Smooth muscle cell of the brain vasculature (primary cell): ENCODE data around the gene SHE.
"Not testable (repeated sequence)": the region's sequence is repeated elsewhere in the genome, so short reads cannot be mapped to it uniquely, and the experiment has no call there.

ENCODE experiments used
- DNase-seq: peaks from one replicate; pipeline ENCODE4 v3.0.0-alpha.2; 2012; ENCODE audit warnings: low read depth, low spot score

Gene SHE

DNA sequence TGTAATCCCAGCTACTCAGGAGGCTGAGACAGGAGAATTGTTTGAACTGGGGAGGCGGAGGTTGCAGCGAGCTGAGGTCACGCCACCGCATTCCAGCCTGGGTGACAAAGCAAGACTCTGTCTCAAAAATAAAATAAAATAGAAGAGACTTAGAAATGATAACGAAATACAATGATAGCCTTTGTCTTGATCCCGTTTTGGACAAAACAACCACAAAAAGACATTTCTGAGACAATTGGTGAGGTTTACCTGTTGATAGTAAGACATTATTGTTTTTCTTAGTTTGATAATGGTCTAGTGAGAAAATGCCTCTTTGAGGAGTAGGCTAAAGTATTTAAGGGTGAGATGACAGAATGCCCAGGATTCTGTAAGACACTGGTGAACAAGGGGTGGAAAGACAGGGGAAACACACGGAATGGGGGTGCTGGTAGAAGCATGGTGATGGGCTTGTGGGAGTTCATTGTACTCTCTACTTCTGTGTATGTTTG is 11.9 kb upstream of the SHE start:
- no peak for DNase-seq

DNA sequence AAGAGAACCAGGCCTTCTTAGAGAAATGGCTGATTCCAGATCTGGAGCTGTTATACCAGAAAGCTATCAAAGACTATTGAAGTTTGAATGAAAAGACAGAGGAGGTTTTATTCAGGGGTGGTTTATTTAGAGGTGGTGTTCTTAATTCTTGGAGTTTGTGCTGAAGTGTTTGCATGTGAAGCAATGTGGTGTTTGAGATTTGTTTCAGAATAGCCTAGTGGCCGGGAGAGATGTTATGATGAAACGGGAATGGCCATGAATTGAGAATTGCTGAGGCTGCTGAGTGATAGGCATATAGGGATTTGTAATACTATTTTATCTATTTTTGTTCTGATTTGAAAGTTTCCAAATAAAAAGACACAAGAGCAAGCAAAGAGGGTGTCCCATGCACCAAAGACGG is 10.5 kb upstream of the SHE start:
- no peak for DNase-seq

DNA sequence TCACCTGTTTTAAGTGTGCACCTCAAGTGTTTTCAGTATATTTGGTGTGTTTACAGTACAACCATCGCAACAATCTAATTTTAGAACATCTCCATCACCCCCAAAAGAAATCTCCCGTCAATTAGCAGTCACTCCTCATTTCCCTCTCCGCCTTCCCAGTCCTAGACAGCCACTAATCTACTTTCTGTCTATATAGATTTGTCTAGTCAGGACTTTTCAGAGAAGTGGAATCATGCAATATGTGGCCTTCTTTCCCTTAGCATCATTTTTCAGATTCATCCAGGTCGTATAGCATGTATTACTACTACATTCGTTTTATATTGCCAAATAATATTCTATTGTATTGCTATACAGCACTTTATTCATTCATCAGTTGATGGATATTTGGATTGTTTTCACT is 1.7 kb upstream of the SHE start:
- no peak for DNase-seq

DNA sequence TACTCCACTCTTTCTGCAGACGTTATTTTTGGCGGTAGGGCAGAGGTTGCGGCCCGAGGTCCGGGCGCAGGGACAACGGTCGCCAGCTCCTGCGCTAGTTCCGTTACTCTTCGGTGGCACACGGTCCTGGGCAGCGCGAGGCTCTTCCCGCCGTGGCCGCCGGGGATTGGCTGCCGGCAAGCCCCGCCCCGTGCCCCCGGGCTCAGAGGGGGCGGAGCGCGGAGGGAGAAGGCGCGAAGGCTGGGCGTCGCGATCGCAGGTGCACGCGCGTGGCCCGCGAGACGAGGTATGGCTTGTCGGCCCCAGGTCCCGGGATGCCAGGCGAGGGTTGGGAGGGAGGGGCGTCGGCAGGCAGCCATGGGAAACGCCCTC is 518 bp upstream of the SHE start:
- no peak for DNase-seq

DNA sequence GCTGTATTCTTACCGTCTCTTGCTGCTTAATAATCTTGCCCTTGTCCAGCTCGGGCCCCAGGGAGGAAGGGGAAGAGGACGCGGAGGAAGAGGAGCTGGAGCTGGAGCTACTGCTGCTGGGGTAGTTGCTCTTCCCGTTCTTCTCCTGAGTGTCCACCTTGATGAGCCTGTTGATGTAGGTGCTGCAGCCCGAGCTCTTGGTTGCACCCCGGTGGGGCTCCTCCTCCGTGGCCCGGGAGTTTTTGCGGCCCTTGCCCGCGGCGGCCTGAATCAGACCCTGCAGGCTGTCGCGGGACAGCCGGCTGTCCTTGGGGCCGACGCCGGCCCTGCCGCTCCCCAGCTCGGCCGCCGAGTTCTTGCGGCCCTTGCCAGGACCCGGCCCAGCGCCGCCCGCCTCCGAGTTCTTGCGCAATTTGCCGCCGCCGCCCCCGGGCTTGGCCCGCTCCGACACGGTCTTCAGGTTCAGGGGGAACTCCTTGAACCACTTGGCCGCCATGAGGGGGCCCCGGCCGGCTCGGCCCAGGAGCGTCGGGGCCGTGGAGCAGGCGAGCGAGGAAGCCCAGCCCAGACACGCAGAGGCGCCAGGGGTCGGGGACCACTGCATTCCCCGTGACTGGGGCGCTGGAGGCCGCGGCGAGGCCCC is 668 bp downstream of the SHE start:
- no peak for DNase-seq

DNA sequence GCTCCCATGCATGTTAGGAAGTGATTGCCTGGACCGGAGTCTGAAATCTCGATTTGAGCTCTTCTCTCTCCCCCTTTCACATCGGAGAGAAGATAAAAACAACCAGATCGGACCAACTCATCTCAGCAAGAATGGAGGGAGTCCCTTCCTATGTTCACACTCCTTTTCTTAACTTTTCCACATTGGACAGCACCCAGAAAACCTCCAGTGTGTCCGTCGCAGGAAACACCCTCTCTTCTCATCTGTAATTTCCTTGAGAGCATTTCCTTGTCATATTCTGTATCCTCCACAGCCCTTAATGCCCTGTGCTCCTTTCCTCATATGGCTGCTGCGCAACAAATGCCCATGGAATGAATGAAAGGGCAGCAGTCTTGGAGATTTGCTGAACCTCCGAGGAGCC is 1.7 kb downstream of the SHE start:
- no peak for DNase-seq

DNA sequence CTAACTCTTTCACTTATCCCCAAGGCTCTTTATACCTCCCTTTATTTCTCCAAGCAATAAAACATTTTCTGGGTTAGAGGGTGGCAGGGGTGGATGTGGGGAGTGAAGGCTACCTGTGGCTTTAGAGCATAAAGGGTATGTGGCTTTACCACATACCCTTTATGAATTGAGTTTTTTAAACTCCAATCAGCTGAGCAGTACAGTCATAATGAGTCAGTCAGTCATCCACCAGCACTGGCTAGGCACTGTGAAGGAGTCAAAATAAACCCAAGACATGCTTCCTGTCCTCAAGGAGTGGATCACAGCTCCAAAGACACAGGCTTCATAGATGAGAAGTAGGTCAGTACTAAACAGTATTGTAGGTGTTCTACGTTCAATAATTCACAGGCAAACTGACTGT is 2.8 kb downstream of the SHE start:
- DNase-seq, result no peak

DNA sequence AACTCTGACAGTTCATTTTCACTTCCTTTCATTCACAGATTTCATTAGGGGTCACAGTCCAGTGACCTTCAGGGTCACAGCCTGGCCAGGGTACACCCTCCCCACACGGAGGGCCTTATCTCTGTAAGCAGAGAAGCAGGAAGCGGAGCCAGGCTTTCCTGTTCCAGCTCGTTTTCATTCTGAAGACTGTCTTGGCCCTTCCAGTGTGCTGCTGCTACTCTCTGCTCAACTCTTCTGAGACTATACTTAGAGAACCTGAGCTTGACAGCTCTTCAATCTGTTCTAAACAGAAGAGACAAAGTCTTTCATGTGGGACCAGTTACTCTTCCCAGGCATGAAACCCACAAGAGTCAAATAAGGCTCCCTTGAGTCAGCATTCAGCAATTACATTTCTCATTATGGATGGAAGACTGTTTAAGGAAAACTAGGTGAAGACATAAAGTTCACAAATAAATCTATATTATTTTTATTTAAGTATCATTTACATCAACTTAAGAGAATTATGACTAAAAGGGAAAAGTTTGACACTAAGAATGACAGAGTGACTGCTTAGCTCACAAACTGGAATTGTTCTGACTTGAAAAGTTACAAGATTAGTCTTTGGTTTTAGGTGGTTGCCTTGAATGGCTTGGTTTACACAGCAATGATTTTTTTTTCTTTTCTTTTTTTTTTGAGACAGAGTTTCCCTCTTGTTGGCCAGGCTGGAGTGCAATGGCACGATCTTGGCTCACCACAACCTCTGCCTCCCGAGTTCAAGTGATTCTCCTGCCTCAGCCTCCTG is 5.0 kb downstream of the SHE start:
- DNase-seq, result no peak

DNA sequence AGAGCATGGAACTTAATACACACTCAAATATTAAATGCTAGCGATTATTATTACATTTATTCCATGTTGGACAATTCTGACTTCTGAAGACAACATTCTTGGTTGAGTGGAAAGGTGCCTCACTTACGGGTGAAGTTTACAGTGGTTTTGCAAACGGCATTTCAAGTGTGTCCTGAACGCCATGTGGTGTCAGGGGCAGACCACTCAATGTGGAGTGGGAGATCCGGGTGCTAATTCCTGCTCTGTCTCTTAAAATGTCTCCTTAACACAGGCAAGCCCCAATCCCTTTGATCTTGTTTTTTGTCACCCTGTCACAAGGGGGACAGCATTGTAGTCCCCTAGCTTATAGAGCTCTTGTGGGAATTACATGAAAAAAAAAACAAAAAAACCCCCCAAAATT is 5.8 kb downstream of the SHE start:
- no peak for DNase-seq

DNA sequence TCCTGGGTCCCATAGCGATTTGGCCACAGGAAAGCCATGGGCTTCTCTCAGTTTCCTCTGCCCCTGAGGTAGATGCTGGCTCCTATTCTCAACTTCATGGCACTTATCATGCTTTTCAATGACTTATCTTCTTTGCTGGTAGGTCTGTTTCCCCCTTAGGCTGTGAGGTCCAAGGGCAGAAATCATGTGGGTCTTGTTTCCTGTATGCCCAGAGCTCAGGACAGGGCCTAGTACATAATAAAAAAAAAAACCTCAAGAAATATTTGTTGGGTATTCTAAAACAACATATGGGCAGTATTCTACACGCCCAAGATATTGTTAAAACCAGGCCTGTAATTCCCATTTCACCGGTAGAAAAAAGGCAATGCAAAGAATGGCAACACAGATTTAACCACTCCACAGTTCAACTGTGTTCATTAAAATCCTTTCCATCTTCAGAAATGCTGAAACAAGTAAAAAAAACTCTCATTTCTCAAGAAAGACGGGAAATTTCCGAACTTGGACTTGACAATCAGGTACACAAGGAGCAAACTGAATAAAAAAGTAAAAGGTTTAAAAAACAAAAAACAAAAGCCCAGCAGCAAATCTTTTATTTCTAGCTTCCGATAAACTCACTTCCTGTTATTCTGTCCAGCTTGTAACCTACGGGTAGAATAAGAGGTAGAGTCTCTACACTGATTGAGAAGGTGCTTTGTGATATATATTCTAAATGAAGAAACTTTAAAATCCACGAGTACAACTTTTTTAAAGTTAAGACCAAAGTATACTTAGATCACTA is 6.5 kb downstream of the SHE start:
- DNase-seq, result no peak

DNA sequence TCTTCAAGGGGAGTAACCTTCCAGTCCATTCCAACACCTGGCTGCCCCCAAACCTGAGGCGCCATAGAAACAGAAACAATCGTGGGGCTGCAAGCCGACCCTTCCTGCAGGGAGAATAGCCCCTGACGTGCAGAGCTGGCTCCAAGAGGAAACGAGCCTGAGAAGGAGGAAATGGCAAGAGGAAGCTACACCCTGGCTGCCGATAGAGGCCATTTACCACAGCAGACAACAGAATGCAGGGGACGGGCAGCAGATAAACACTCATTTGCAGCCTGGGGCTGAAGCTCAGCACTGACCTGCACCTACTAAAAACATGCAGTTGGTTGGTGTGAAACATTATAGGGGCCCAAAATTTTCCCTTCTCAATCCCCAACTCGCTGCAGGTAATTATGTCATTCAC is 8.9 kb downstream of the SHE start:
- no peak for DNase-seq

DNA sequence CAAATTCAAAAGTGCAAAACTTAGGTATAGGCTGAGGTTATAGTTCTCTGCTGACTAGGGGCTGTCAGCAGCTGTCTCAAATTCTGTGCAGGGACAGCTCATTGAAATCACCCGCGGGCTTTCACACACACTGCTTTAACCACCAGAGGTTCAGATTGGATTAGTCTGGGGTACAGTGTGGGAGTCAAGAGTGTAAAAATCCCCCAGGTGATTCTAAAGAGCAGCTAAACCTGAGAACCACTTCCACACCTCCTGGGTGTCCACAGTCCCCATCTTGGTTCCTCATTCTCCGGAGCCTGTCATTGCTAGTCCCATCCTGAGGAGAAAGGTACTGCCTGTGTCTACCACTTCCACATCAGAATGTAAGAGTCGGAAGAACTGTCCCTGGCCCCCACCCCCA is 10.1 kb downstream of the SHE start:
- no peak for DNase-seq

DNA sequence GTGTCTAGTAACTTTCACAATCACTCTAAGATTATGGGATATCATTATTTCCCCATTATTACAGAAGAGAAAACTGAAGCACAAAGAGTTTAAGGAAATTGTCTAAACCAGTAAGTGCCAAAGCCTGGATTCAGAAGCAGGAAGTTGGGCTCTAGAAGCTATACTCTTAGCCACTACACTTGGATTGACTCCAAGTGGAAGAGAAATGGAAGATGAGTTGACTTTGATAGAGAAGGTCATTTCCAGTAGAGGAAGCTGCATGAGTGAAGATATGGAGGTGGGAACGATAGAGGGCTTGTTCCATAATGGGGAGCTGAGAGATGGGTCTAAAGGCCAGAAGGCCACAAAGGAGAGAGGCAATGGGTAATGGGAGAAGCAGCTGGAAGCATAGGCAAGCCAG is 11.9 kb downstream of the SHE start:
- DNase-seq, result no peak

DNA sequence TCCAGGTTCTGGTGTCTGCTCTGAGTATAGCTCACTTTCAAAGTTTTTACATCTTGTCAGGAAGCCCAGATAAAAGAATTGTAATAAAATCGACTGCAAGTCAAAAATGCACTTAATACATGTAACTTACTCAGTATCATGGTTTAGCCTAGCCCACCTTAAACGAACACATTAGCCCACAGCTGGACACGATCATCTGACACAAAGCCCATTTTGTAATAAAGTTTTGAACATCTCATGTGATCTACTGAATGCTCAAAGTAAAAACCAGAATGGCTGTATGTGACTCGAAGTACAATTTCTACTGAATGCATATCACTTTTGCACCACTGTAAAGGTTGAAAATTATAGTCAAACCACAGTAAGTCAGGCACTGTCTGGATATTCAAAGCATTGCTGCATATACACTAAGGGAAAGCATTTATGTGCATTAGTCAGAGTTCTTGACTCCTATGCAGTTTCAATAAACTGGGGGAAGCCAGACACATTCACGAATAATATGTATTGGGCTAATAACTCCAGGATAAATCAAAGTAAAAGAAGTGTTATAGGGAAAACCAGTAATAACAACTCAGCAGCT is 12.4 kb downstream of the SHE start:
- DNase-seq, result no peak

DNA sequence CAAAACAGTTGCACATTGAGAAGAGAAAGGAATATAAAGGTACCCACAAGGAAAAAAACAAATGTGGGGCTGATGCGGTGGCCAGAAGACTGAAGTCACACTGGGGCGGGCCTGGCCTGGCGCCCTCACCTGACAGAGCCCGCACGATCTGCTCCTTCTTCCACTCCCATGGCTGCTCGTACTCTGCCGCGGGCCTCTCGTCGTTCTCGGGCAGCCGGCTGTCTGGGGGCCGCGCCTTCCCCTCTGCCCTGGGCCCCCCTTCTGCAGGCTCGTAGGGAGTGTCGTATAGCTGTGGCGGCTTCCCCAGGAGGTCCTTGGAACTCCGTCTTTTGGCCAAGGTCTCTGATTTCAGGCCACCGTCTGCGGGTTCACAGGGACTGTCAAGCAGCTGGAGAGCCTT is 13.3 kb downstream of the SHE start:
- no peak for DNase-seq

DNA sequence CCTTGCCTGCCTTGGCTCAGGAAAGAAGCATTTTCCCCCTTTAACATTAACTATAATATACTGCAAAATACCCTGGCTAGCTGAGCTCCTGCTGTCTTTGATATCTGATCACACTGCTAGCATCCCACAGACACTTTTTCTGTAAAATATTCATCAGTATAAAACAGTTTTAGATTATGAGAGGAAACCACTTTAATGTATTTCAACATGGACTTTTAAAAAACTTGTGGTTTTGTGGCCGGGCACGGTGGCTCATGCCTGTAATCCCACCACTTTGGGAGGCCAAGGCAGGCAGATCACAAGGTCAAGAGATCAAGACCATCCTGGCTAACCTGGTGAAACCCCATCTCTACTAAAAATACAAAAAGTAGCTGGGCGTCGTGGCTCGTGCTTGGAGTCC is 15.5 kb downstream of the SHE start:
- DNase-seq, result not testable (repeated sequence)

DNA sequence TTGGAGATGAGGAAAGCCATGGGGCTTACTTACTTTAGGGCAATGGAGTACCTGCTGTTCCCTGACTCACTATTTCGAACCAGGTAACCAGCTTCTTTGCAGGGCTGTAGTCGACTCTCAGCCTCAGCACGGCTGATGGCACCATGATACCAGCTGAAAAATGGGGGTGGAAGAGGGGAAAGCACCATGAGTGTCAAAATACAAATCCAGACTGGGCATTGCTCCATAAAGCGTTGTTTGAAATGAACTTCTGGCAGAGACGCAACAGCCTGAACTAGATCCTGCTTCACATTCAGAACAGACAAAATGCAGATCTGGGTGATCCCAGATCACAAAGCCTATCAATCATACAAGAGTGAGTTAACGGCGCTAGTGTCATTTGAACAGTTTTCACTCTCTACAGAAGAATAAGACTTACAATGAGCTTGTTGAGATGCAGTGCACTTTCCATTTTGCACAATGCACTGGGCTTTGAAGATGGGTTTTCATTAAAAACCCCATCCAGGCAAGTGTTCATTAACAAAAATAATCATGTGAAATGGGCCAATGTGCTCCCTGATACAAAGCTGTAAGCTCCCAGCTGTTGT is 16.2 kb downstream of the SHE start:
- no peak for DNase-seq

DNA sequence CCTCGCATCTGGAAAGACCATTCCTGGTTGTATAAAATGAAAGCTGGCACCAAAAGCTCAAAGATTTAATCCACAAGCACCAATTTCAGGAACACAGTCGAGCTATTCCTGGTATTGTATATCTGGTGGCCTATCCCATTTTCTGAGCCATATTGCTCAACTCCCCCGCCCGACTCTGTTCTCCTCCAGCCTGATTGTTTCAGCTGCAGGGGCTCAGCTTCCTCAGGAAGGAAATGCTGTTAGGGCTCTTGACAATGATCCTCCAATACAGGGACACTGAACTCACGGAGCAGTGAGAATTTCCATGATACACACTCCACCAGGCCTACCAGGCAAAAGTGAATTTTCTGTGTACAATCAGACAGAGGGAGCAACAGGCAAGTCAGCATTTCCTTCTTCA is 17.1 kb downstream of the SHE start:
- no peak for DNase-seq

DNA sequence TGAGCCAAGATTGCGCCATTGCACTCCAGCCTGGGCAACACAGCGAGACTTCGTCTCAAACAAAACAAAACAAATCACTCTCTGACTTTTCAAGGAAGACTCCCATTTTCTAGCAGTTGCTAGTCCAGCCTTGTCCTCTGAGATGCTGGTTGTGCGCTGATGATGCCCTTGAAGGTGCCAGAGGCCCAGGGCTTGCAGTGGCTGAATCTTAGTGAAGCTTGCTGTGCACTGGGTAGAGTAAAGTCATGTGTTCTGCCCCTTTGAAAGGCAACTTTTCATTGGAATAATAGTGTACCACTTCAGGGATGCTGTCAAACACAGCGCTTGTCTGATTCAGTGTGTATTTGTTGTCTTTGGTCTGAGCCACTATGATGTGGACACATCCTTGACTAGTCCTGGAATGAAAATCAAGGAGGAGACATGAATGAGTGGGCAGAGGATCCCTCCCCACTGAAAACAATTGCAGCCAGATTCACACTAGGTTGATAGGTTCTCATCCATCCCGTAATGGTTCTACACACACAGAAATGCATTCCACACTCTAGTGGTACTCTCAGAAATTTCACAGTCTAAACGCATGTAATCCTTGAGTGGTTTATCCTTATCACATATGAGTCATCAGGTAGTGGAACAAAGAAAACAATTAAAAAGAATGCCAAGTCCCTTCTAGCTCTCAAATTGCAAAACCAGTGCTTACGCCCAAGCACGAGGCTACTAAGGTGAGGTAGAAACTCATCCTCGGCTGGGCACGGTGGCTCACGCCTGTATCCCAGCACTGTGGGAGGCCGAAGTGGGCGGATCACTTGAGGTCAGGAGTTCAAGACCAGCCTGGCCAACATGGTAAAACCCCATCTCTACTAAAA is 18.0 kb downstream of the SHE start:
- no peak for DNase-seq

DNA sequence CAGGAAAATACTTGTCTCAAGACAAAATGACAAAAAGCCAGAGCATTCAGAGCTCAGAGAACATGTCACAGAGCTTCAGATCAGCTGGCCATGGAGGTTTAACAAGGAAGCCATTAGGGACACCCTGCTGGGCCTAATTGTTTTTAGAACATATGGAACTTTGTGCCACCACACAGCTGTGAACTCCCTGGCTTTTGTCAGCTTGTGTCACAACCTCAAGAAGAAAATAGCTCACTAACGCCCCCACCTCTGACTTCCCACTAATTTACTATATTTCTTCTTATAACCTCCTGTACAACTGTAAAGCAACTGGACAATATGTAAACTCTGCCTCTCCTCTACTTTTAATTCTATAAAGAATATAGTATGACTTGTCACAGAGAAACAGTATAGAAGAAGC is 21.2 kb downstream of the SHE start:
- no peak for DNase-seq
